CD4-positive, CD25-positive, alpha-beta regulatory T cell (primary cell): Measurements from ENCODE around the gene MN1. TPM values are rescaled to one million over a fixed set of nuclear protein-coding genes. Genes with fewer than 3 reads are reported as not detected.

ENCODE experiments used
- ATAC-seq, 2 donors: fragments of 150-1000 bp; cut with Tn5 transposase; one replicate each; pipeline ENCODE4 v1.10.0; 2021; ENCODE audit warnings: low read depth in 2 of 2, moderate number of reproducible peaks in 2 of 2, moderate library complexity in 1 of 2
- DNase-seq, 3 donors: peaks; one replicate each; pipeline versions ENCODE4 v3.0.0 to v3.0.0-alpha.2; 2012 to 2022; ENCODE audit warnings: mixed read lengths in 1 of 3
- H3K27ac ChIP-seq: one replicate; pipeline ENCODE4 v1.7.0; 2013; ENCODE audit warnings: mild to moderate bottlenecking, low read length; ENCODE audit not compliant: insufficient read depth, poor library complexity, severe bottlenecking
- H3K27me3 ChIP-seq: one replicate; pipeline ENCODE4 v1.7.0; 2013; ENCODE audit warnings: low read length; ENCODE audit not compliant: control insufficient read depth, insufficient read depth
- H3K36me3 ChIP-seq: one replicate; pipeline ENCODE4 v1.7.0; 2013; ENCODE audit warnings: mild to moderate bottlenecking, low read length, moderate library complexity; ENCODE audit not compliant: control insufficient read depth, insufficient read depth
- H3K4me1 ChIP-seq: 2 replicates; pipeline ENCODE4 v1.7.0; 2013; ENCODE audit warnings: mild to moderate bottlenecking, low read length; ENCODE audit not compliant: insufficient read depth, control insufficient read depth, poor library complexity, severe bottlenecking
- H3K4me3 ChIP-seq: one replicate; pipeline ENCODE4 v1.7.0; 2013; ENCODE audit warnings: low read depth, mild to moderate bottlenecking, low read length, moderate library complexity
- H3K9me3 ChIP-seq, 2 experiments: 1 replicate in 1 of 2; 2 replicates in 1 of 2; pipeline ENCODE4 v1.7.0; 2013; ENCODE audit warnings: low read length in 2 of 2, mild to moderate bottlenecking in 1 of 2, moderate library complexity in 1 of 2; ENCODE audit not compliant: control insufficient read depth in 2 of 2
- H3K27ac Mint-ChIP-seq, 3 donors: one replicate each; pipeline ENCODE4 v1.8.0; 2020 to 2022; ENCODE audit warnings: mild to moderate bottlenecking in 3 of 3, mixed read lengths in 3 of 3, moderate library complexity in 2 of 3
- H3K27me3 Mint-ChIP-seq: one replicate; pipeline ENCODE4 v1.8.0; 2022; ENCODE audit warnings: mild to moderate bottlenecking, mixed read lengths
- H3K36me3 Mint-ChIP-seq: one replicate; pipeline ENCODE4 v1.8.0; 2020; ENCODE audit warnings: mixed read lengths
- H3K4me1 Mint-ChIP-seq, 4 donors: one replicate each; pipeline ENCODE4 v1.8.0; 2020 to 2022; ENCODE audit warnings: mixed read lengths in 4 of 4, mild to moderate bottlenecking in 1 of 4
- H3K4me3 Mint-ChIP-seq, 4 donors: one replicate each; pipeline ENCODE4 v1.8.0; 2020 to 2022; ENCODE audit warnings: mild to moderate bottlenecking in 4 of 4, mixed read lengths in 4 of 4, moderate library complexity in 3 of 4
- H3K9me3 Mint-ChIP-seq, 7 donors: one replicate each; pipeline ENCODE4 v1.8.0; 2020 to 2022; ENCODE audit warnings: mixed read lengths in 7 of 7, mild to moderate bottlenecking in 3 of 7, moderate library complexity in 2 of 7
- polyA plus RNA-seq, 4 donors: library from polyadenylated mRNA; unstranded; fragments of 300-500 nt; fragmentation: Illumina TruSeq; gene quantifications; one replicate each; pipeline ENCODE4 v1.2.3, GENCODE V29; 2021
- total RNA-seq: library from RNA; stranded (reverse); gene quantifications from one replicate; pipeline ENCODE4 v1.2.3, GENCODE V29; 2022

The MN1 gene
- total and polyA plus RNA-seq, 5 donors from 2014 or later = 0.07 to 0.39 TPM; not detected in 3

DNA sequence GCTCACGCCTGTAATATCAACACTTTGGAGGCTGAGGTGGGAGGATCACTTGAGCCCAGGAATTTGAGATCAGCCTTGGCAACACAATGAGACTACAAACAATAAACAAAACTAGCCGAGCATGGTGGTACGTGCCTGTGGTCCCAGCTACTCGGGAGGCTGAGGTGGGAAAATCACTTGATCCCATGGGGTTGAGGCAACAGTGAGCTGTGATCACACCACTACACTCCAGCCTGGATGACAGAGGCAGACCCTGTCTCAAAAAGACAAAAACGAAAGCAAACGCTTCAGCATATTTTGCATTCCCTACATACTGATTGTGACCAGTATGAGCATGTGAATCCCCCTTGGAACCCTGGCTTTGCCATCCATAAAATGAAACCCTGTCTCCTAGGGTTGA lies 33.9 kb upstream of the MN1 start:
- H3K27ac Mint-ChIP-seq = no peak overlapping the region
- Histone ChIP-seq H3K36me3 (no peaks in the 10 kb centered on the region), H3K27me3 (no peaks in the 10 kb centered on the region), H3K4me3 (no peak overlapping the region), H3K27ac (no peak overlapping the region), H3K9me3 (no peaks in the 10 kb centered on the region), H3K4me1 (no peaks in the 10 kb centered on the region)
- DNase-seq = no peak
- ATAC-seq = no peak
- H3K27me3 Mint-ChIP-seq = no peaks in the 10 kb centered on the region
- H3K4me3 Mint-ChIP-seq = no peak overlapping the region
- H3K36me3 Mint-ChIP-seq = peaks cover 20% of the 10 kb centered on the region
- peaks cover 0 to 3% (median 0%) of the 10 kb centered on the region in 7 donors for H3K9me3 Mint-ChIP-seq
- H3K4me1 Mint-ChIP-seq = peaks cover 0 to 12% (median 7%) of the 10 kb centered on the region in 4 donors

DNA sequence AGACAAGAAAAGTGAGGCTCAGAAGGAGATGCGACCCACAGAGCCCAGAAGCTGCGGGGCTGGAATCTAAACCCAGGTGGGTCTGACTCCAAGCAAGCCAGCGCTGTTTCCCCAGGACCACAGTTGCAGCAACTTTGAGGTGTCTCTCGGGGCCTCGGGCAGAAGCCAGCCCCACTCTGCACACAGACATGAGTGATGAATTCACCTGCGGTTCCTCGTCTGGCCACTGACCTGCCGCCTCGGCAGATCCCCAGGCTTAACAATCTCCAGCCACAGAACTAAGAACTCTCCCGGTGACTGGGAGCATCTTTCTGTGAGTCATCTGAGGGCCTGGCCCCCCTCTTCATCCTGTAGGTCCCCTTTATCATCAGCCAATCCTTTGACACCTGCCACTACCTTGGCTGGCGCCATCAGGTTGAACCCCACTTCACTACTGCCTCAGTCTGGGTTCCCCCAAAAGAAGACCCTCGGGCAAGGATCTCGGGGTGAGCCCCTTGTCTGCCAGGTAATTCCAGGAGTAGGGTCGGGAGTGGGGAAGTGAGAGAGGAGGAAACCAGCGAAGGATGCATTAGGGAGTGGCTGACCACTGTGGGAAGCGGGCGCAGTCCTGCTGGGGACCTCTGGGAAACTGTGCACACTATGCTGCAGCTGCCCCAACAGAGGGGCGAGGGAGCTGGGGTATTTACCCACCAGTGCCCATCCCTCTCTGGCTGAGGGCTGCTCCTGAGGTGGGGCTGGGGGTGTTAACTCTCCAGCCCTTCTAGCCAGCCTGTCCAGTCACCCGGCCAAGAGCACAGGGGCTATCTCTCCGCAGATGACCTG lies 33.0 kb upstream of the MN1 start:
- Mint-ChIP-seq H3K9me3 (peaks cover 0 to 3% (median 0%) of the 10 kb centered on the region in 7 donors), H3K27ac (no peak overlapping the region), H3K36me3 (peaks cover 16% of the 10 kb centered on the region), H3K4me1 (peaks cover 0 to 12% (median 7%) of the 10 kb centered on the region in 4 donors), H3K4me3 (no peak overlapping the region), H3K27me3 (no peaks in the 10 kb centered on the region)
- no peaks in the 10 kb centered on the region for H3K9me3 ChIP-seq
- no peaks in the 10 kb centered on the region for H3K36me3 ChIP-seq
- H3K4me1 ChIP-seq = no peaks in the 10 kb centered on the region
- no peak overlapping the region for H3K27ac ChIP-seq
- ATAC-seq = no peak
- no peaks in the 10 kb centered on the region for H3K27me3 ChIP-seq
- no peak for DNase-seq
- H3K4me3 ChIP-seq = no peak overlapping the region

DNA sequence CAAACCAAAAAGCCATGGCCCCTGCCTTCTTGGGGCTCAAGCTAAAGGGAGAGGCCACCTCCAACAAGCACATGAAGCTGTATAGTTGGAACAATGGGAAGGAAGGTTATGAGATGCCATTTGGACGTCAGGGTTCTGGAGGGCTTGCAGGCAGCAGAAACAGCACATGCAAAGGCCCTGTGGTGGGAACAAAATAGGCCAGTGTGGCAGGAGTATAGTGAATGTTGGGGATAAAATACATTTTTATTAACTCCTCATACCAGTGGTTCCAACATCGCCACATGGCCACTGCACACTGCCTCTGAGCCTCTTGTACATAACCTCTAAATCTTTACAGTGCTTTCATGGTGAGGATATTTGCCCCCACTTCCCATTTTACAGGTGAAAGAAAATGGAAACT lies 32.2 kb upstream of the MN1 start:
- H3K9me3 ChIP-seq = no peaks in the 10 kb centered on the region
- no peaks in the 10 kb centered on the region for H3K27me3 Mint-ChIP-seq
- ATAC-seq = no peak
- no peak for DNase-seq
- no peaks in the 10 kb centered on the region for H3K4me1 ChIP-seq
- no peak overlapping the region for H3K4me3 Mint-ChIP-seq
- H3K9me3 Mint-ChIP-seq = peaks cover 0 to 3% (median 0%) of the 10 kb centered on the region in 7 donors
- no peak overlapping the region for H3K27ac Mint-ChIP-seq
- no peak overlapping the region for H3K27ac ChIP-seq
- H3K27me3 ChIP-seq = no peaks in the 10 kb centered on the region
- no peaks in the 10 kb centered on the region for H3K36me3 ChIP-seq
- peaks cover 0 to 12% (median 7%) of the 10 kb centered on the region in 4 donors for H3K4me1 Mint-ChIP-seq
- H3K36me3 Mint-ChIP-seq = peaks cover 16% of the 10 kb centered on the region
- no peak overlapping the region for H3K4me3 ChIP-seq

DNA sequence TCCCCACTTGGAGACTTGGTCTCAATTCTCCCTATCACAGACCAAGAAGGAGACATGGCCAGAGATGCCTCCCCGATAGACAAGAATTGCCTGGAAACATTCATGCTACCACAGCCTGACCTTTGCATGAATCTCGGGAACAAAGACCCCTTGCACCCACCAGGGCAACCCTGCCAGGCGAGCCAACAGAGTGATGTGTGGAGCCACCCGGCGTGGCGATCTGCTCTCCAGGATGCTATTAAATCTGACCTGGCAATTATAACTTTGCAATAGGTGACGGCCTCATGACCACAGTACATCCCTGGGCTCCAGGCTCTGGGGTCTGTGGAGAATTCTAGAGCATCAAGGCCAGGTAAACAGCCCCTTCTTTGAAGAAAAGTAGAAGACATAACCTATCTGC lies 31.1 kb upstream of the MN1 start:
- no peaks in the 10 kb centered on the region for H3K4me1 ChIP-seq
- ATAC-seq (no peak), DNase-seq (no peak)
- no peaks in the 10 kb centered on the region for H3K27me3 ChIP-seq
- H3K36me3 Mint-ChIP-seq = peaks cover 12% of the 10 kb centered on the region
- peaks cover 0 to 12% (median 7%) of the 10 kb centered on the region in 4 donors for H3K4me1 Mint-ChIP-seq
- H3K27ac Mint-ChIP-seq = no peak overlapping the region
- peaks cover 0 to 3% (median 0%) of the 10 kb centered on the region in 7 donors for H3K9me3 Mint-ChIP-seq
- no peak overlapping the region for H3K4me3 ChIP-seq
- no peak overlapping the region for H3K27ac ChIP-seq
- no peaks in the 10 kb centered on the region for H3K9me3 ChIP-seq
- H3K36me3 ChIP-seq = no peaks in the 10 kb centered on the region
- no peaks in the 10 kb centered on the region for H3K27me3 Mint-ChIP-seq
- no peak overlapping the region for H3K4me3 Mint-ChIP-seq

DNA sequence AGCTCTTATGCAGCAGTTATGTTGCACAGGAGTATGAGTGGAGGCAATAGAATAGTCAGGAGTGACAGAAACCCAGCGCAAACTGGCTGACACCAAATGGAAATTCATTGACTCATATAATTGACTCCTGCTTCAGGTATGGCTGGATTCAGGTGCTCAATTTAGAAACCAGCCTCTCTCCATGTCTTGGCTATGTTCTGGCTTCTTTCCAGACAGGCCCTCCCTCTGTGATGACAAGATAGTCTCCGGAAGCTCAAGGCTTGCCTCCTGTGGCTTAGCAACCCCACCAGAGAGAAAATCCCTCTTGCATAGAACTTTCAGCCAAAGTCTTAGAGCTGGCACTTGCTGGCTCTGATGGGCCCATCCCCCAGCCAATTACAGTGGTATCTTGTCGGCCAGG lies 28.1 kb upstream of the MN1 start:
- H3K36me3 Mint-ChIP-seq = peaks cover 1% of the 10 kb centered on the region
- H3K9me3 Mint-ChIP-seq = peaks cover 0 to 2% (median 0%) of the 10 kb centered on the region in 7 donors
- peaks cover 0 to 12% (median 7%) of the 10 kb centered on the region in 4 donors for H3K4me1 Mint-ChIP-seq
- DNase-seq = no peak
- H3K27me3 Mint-ChIP-seq = no peaks in the 10 kb centered on the region
- no peak overlapping the region for H3K4me3 ChIP-seq
- no peaks in the 10 kb centered on the region for H3K36me3 ChIP-seq
- H3K27ac Mint-ChIP-seq = peak overlapping the region in 1 of 3 donors; percentile 16
- H3K27me3 ChIP-seq = no peaks in the 10 kb centered on the region
- no peaks in the 10 kb centered on the region for H3K4me1 ChIP-seq
- H3K4me3 Mint-ChIP-seq = no peak overlapping the region
- no peak for ATAC-seq
- no peaks in the 10 kb centered on the region for H3K9me3 ChIP-seq
- H3K27ac ChIP-seq = no peak overlapping the region

DNA sequence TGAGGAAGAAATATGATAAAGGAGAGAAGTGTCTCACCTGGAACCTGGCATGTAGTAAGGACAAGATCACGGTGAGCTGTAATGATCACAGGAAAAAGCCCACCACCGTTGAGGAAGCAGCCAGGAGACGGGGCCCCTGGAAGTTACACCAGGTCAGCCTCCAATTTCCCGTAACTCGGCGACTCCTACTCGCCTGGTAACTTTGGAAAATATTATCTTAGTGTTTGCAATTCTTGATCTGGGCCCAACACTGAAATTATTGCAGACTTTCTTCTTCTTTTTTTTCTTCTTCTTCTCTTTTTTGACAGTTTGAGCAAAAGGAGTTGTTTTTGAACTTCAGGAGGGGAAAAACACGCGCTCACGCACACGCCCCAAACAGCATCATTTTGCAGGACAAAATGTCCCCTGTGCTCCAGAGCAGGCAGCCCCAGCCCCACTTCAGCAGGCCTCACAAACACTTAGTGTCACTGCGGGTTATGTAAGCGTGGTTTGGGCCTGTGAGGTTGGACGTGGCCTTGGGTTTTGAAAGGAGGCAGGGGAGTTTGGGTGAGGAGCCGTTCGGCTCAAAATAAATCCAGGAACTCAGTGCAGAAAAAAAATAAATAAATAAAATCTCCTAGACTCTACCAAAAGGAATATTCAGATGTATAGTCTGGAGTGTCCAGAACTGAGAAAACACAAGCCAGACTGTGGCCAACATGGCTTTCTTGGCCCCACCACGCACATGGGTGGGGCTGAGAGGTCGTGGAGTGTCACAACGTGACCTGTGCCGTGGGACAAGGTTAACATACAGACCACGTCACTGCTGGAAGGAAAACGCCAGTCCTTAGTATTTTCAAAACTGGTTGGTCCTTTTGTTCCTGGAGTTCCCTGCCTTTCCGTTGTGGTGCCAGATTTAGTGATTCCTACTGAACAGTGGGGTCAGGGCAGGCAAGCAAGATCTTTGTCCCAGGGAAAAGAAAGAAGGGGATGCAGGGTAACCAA lies 26.3 kb upstream of the MN1 start:
- Mint-ChIP-seq H3K4me3 (no peak overlapping the region), H3K27ac (no peak overlapping the region), H3K27me3 (no peaks in the 10 kb centered on the region), H3K36me3 (no peaks in the 10 kb centered on the region), H3K4me1 (peaks cover 0 to 12% (median 7%) of the 10 kb centered on the region in 4 donors), H3K9me3 (peaks cover 0 to 2% (median 0%) of the 10 kb centered on the region in 7 donors)
- no peaks in the 10 kb centered on the region for H3K9me3 ChIP-seq
- H3K27ac ChIP-seq = no peak overlapping the region
- ATAC-seq = no peak
- H3K36me3 ChIP-seq = no peaks in the 10 kb centered on the region
- H3K4me1 ChIP-seq = no peaks in the 10 kb centered on the region
- H3K4me3 ChIP-seq = no peak overlapping the region
- no peak for DNase-seq
- no peaks in the 10 kb centered on the region for H3K27me3 ChIP-seq

DNA sequence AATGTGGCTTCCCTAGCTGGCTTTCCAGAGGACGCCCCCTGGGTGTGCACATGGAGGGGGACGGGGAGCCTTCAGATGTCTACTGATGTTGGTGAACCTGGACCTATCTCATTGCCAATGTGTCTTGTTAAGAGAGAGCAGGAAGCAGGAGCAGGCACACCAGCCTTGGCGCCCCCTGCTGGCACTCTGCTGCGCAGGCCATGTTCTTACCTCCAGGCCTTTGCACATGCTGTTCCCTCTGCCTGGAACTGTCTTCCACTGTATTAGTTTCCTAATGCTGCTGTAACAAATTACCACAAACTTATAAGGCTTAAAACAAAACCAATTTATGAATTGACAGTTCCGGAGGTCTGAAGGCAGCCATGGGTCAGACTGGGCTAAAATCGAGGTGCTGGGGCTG lies 23.6 kb upstream of the MN1 start:
- no peaks in the 10 kb centered on the region for H3K4me1 Mint-ChIP-seq
- ATAC-seq = no peak
- H3K9me3 Mint-ChIP-seq = peaks cover 0 to 1% (median 0%) of the 10 kb centered on the region in 7 donors

More for the DNA sequence above, 23.6 kb upstream of the MN1 start:
- H3K4me3 Mint-ChIP-seq = no peak overlapping the region
- no peak overlapping the region for H3K4me3 ChIP-seq
- no peaks in the 10 kb centered on the region for H3K36me3 ChIP-seq
- H3K27ac Mint-ChIP-seq = peak overlapping the region in 1 of 3 donors; percentile 32
- no peaks in the 10 kb centered on the region for H3K27me3 ChIP-seq
- no peaks in the 10 kb centered on the region for H3K9me3 ChIP-seq
- no peaks in the 10 kb centered on the region for H3K27me3 Mint-ChIP-seq
- no peak overlapping the region for H3K27ac ChIP-seq
- no peaks in the 10 kb centered on the region for H3K36me3 Mint-ChIP-seq
- H3K4me1 ChIP-seq = no peaks in the 10 kb centered on the region
- DNase-seq = peak in 1 of 3 donors; percentile 42
